GM19463 (cell line): ENCODE data around the gene TNN.
"Not testable (repeated sequence)": the region's sequence is repeated elsewhere in the genome, so short reads cannot be mapped to it uniquely, and the experiment has no call there.

Experiments used
- ATAC-seq: cut with Tn5 transposase; IDR thresholded peaks from one replicate; pipeline ENCODE4 v1.9.1; 2021; ENCODE audit warnings: mild to moderate bottlenecking, moderate library complexity; ENCODE audit not compliant: unreplicated experiment

TNN gene

DNA sequence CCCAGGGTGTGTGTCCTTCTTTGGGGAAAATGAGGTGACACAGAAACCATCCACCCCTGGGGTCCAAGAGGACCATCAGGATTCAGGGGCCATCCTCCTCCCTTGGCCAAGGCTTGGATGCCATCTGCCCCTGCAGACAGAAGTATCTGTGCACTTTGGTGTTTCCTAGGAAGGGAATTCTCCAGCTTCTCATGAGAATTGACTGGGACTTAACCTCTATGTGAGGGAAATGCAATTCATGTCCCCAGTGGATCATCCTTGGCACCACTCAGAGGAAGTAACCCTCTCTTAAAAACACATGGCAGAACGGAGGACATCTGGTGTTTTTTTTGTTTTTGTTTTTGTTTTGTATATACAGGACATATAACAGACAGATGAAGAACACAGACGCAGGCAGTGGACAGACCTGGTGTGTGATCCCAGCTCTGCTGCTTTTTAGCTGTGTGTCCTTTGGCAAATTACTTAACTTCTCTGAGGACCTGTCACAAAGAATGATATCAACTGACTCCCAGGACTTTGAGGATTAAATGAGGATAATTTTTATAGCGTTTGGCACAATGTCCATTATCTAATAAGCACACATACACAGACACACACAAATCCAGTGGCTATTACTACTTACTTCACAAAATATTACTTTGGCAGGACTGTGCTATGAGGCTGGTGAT, 3.8 kb downstream of the TNN start:
- no peak for ATAC-seq

DNA sequence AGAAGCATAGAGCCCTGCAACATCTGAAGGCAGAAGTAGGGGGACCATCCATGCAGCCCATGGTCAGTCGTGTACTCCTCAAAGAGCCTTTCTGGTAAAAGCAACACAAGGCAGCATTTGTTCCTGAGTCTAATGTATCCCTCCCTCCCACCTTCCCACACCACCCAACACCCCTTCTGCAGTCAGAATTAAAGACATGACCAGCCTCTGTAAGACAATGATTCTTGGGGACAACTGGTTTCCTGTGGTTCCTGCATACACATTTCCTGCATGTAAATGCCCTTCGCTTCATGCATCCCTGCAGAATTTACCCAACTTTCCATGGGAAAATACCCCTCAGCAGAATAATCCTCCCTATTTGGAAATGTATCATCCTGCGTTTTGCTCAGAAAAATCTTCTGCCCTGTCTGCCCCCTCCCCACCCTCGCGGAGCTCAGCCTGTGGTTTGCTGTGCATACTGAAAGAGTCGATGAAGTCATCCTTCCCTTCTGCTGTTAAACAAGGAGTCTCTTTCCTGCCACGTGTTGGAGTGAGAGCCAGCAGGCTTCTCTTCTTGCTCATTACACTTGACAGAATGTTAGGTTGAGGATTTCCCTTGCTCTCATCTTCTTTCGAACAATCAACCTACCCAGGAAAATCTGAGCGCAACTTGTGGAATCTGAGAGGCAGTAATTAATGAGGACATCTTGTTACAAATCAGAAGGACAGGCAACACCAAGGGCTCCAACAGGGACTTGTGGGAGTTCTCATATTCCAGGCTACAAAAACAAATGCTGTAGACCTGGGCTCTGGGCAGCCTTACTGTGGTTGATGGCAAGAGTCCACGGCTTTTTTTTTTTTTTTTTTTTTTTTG, 4.7 kb downstream of the TNN start:
- peak; percentile 77 for ATAC-seq

DNA sequence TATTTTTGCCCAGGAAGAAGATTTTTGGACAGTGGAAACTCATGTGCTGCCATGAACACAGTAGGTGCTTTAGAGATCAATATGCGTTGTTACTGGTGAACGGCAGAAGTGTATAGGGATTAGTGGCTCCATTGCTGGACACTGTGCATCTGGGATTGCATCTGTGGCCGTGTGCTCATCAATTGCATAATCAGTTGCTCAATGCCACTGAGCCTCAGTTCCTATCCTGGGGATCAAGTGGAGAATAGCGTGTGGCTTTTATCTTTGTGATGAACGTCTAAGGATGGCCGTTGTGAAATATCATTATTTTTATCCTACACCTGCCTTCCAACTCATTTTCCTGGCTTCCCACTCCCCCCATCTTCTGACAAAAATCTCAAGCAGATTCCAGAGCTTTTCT, 5.4 kb downstream of the TNN start:
- no peak for ATAC-seq

DNA sequence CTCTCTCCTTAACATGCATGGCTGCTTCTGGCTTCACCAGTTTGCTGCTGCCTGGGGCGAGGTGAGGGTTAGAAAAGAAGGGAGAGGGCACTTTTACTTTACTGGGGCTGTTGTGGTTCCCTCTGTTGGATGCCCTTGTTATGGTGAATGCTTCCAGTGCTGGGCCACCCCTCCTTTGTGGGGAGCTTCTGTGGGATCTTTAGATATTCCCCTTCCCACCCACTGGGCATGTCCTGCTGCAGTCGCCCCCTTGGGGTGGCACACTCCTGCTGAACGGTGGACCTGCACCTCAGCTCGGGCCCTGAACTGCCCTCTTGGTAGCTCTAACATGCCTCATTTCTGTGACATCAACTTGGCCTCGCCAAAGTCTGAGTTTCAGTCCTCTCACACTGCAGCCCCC, 6.0 kb downstream of the TNN start:
- ATAC-seq: no peak

DNA sequence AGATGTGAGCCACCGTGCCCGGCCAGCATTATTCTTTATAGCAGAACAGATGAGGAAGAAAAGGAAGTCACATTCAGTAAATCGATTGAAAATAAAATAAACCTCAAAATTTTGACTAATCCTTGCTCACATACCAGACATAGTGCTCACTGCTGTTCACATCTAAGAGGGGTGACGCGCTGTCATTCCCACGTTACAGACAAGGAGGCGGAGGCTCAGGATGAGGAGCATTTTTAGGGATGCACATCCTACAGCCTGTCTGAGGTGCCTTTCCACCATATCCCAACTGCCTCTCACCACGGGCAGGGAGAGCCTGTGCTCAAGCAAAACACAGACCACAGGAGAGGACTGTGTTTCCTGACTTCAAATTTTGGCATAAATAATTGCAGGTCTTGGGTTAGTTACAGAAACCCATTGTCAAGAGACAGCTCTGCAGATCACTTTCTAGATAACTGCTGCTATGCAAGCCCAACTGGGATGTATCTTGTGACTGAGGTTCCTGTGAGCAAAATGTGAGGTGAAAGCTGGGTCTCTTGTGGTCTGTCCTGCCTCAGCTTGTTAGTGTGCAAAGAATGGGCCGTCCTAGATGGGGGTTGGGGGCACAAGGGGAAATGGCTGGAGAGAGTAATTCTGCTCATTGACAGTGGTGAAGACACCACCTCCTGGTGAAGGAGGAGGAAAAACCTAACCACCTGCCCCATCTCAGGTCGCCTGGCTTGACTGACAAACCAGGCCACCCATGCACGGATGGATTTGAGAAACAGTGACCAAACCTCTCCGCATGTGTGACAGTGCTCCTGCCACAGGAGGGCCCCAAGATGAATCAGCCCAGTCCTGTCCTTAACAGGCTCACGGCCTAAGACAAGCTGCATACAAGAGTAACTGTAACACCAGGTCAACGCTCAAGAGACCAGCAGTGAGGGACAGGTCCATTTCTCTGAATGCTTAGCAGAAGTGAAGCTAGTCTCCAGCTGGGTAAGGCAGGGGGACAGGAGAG, 8.2 kb downstream of the TNN start:
- peak; percentile 47 for ATAC-seq

DNA sequence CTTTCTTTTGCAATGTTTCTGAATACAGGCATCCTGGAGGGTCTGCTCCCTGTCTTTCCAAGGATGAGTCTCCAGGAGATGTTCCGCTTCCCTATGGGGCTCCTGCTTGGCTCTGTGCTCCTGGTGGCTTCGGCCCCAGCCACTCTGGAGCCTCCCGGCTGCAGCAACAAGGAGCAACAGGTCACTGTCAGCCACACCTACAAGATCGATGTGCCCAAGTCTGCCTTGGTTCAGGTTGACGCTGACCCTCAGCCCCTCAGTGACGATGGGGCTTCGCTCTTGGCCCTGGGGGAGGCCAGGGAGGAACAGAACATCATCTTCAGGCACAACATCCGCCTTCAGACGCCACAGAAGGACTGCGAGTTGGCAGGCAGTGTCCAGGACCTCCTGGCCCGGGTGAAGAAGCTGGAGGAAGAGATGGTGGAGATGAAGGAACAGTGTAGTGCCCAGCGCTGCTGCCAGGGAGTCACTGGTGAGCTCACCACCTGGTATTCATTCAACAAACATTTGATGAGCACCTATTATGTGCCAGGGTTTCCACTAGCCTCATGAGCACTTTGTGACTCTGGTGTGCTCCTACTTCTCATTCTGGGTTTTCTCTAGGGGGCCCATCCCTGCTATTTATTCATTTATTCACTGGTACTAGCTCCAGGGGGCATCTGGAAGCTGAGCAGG, 9.9 kb downstream of the TNN start:
- ATAC-seq: no peak

DNA sequence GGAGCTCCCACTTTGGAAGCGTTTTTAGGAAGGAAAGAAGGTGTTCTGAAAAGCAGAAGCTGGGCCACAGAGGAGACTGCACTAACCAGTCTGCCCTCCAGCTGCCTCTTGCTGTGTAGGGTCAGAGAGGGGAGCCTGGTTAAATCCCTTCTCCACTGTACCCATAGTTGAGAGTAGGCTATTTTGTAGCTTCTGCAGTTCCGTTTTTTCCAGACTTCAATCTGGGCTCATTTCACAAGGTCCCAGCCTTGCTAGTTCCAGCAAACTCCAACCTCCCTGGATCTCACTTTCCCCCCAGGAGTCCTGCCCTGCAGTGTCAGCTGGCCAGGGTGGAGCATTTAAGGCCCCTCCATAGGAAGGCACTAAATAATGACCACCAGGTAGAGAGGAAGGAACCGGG, 11.0 kb downstream of the TNN start:
- no peak for ATAC-seq

DNA sequence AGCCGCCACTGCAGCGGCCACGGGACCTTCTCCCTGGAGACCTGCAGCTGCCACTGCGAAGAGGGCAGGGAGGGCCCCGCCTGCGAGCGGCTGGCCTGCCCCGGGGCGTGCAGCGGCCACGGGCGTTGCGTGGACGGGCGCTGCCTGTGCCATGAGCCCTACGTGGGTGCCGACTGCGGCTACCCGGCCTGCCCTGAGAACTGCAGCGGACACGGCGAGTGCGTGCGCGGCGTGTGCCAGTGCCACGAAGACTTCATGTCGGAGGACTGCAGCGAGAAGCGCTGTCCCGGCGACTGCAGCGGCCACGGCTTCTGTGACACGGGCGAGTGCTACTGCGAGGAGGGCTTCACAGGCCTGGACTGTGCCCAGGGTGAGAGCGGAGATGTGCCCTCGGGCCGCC, 11.7 kb downstream of the TNN start:
- no peak for ATAC-seq

DNA sequence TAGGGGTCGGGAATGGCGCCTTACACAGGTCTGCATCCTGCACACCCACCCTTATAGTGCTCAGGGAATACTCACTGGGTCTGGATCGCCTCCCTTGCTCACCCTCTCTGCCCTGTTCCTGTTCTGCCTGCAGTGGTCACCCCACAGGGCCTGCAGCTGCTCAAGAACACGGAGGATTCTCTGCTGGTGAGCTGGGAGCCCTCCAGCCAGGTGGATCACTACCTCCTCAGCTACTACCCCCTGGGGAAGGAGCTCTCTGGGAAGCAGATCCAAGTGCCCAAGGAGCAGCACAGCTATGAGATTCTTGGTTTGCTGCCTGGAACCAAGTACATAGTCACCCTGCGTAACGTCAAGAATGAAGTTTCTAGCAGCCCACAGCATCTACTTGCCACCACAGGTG, 12.4 kb downstream of the TNN start:
- no peak for ATAC-seq

DNA sequence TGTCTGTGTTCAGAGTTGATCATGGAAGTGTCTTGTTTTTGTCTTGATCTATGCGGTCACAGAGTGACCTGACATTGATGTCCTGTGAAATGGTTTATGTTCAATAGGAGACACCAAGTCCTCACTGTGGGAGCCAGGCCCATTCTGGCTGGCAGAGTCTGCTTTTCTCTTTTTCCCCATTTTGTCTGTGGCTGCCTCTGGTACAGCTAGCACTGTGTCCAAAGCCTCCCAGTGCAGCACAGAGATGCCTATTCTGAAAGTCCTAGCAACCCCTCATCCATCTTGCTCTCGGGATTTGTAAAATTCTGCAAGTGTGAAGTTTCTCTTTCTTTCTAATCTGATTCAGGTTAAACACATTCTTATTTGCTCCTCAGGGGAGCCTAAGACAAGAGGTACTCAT, 14.3 kb downstream of the TNN start:
- ATAC-seq: no peak

DNA sequence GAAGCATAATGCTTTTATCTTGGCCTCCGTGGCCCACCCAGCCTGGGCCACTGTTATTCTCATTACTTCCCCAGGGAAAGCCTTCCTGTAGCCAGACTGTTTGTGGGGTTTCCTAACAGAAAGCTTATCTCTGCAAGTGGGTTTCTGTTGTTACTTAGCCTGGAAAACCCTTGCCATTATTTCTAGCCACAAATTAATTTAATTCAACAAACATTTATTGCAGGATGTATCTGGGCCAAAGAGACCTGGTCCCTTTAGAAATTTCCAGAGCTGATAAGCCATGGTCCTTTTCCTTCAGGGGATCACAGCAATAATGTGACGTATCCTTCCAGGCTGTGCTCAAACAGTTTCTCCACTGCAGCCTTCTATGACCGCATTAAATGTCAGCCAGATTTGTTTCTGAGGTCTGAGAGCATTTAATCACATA, 20.9 kb downstream of the TNN start:
- ATAC-seq: no peak

DNA sequence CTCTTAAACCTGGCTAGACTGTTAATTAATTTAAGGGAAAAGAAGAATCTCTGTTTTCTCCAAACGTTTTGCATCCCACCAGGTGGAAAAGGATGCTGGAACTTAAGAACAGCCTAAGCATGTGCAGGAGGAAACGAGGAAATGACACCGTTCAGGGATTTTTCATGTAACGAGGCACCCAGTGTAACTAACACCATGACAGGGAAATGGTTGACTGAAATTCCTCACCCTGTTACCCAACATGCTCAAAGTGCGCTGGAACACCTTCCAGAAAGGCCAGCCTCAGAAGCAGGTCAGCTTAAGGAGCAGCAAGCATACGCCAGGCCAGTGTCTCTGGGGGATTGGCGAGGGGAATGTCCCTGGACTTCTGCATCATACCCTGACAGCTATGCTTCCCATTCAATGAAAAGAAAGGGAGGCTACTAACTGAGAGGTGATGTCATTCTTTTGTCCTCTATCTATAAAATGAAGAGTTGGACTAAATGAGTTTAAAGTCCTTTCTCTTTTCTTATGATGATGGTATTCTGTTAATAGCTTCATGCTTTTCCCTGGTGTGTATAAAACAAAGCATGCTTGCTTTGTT, 21.6 kb downstream of the TNN start:
- ATAC-seq: no peak

DNA sequence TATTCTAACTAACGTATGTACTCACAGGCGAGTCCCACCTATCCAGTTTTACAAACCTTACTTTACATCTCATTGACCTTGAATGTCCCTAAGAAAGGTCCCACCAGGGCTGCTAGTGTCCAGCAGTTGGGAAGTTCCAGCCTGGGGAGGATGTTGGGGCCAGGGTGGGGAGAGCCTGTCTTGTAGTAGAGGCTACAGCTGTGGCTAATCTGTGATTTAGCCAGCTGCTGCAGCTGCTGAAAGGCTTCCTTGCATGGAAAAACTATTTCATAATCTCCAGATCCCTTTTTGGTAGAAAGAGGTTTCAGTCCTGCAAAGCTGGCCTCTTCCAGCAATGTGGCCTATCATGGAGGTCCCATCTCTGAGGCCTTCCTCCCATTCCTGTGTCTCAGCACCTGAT, 23.1 kb downstream of the TNN start:
- ATAC-seq: no peak

DNA sequence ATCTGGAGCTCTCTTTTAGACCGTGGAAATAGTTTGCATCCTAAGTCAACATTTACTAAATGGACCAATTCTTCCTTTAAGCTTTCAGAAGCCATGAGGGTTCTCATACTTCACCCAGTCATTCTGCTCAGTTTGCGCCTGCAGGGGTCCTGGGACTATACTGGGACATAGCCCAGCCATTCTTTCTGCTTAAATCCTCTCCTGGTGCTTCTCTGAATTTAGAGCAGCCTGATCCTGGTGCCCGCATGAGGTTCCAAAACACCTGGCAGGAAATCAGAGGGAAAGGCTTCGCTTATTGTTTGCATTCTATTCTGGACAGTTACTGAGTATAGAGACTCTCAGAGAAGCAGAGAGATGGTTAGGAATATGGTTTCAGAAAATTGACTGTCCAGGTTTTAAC, 27.0 kb downstream of the TNN start:
- no peak for ATAC-seq

DNA sequence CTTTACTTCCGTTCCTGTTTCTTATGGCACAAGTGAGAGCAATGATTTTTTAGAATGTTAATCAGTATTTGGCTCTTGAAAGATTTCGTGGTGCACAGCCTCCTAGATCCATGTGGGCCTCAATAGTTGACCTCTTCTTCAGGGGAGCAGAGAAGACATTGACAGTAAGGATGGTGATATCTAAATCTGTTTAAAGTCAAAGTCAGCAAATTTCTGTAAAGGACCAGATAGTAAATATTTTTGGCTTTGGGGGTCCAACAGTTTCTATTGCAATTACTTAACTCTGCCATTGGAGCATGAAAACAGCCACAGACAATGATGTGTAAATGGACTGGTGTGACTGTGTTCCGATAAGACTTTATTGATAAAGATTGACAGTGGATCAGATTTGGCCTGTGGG, 27.4 kb downstream of the TNN start:
- ATAC-seq: no peak

DNA sequence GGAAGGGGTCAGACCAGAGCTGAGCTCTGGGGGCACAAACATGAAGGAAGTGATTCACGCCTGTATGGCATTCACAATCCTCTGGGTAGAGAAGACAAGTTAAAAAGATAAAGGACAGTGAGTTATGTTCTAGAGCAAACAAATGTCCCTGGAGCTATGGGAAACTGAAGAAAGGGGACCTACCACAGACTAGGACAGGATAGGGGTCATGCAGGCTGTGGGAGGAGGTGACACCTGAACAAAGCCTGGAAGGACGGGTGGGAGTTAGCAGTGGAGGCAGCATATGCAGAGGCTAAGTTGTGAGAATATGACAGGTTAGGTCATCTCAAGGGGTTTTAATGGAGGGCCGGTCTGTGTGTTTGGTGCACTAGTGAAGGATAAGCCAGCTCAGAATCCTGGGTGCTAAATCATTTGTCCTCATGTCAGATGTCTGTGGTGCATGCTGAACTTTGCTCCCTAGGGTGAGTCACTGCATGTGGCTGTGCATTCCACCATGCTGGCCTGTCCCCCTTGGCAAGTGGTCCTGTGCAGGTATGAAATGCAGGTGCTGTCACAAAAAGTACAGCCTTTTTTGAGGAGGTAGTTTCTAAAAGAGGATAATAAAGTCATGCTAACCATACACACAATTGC, 28.5 kb downstream of the TNN start:
- no peak for ATAC-seq

DNA sequence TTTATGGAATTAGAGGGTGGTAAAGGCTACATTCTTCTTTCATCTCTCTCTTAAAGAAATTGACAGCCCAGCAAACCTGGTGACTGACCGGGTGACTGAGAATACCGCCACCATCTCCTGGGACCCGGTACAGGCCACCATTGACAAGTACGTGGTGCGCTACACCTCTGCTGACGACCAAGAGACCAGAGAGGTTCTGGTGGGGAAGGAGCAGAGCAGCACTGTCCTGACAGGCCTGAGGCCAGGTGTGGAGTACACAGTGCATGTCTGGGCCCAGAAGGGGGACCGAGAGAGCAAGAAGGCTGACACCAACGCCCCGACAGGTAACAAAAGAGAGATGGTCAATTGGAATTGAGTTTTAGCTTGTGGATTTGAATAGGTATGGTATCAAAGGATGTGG, 29.7 kb downstream of the TNN start:
- ATAC-seq: no peak

DNA sequence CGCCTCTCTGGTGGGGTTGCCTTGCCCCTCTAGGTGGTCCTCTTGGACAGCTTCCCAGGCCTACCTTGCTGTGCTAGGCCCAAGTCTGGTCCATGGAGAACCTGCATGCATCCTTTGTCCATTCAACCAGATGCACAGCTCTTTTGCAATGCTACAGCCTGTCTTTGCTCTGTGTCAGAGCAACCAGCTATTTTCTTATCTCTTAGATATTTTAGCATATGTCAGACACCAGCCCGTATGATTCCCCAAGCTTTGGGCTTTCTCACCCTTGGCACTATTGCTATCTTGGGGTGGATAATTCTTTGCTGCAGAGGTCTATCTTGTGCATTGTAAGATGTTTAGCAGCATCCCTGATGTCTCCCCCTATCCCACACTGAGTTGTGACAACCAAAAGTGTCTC, 32.3 kb downstream of the TNN start:
- no peak for ATAC-seq

DNA sequence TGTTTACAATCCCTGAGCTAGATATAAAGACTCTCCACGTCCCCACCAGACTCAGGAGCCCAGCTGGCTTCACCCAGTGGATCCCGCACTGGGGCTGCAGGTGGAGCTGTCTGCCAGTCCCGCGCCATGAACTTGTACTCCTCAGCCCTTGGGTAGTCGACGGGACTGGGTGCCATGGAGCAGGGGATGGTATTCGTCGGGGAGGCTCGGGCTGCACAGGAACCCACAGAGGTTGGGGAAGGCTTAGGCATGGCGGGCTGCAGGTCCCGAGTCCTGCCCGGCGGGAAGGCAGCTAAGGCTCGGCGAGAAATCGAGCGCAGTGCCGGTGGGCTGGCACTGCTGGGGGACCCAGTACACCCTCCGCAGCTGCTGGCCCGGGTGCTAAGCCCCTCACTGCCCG, 34.5 kb downstream of the TNN start:
- ATAC-seq: not testable (repeated sequence)

DNA sequence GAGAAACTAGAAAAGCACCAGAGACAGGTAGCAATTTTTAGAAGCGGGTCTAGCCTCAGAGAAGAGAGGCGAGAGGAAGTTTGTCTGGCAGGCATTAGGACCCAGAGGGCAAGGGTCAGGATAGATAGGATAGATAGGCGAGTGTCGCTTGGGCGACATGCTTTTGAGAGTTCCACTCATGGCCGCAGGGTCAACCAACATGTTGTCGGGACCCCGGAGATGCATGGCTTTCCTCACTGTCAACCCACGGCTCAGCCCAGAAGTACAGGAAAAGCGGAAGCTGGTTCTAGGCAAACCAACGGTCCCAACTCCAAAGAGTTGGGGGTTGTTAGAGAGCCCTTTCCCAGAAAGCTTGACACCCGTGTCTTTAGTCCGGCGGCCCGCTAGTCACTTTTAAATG, 38.9 kb downstream of the TNN start:
- ATAC-seq: not testable (repeated sequence)
